ENCODE data around the gene ATP4A.

The ATP4A gene

DNA sequence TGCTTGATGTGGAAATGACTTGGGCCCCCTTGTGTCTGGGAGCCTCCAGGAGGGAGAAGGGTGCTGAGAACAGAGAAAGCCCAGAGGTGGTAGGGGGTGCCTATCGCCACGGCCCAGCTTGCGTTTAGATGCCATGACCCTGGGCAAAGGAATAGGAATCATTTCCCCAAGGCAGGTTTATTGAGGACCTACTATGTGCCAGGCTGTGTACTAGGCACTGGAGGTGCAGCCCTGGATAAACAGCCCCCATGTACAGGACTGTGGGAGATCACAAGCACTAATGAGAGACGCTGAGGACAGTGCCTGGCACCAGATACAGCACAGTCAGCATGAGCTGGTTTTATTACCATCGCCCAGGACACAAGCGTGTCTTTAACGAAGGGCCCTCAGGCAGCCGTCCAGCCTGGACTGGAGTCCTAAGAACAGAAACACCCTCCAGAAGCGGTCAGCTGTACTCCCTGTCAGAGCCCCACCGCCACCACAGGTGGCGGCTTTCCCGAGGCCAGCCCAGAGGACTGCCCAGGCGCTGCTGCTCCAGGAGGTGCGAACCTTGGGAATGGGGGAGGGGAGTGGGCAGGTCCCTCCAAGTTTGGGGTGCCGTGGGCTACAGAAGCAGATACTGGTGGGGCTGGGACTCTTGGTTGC is 13.5 kb downstream of the ATP4A start:
- Mint-ChIP-seq H3K4me1 (ENCODE audit: low read depth) (peaks cover 30% of the 10 kb centered on the region), H3K27ac (no peak overlapping the region), H3K27me3 (peaks cover 7% of the 10 kb centered on the region), H3K36me3 (ENCODE audit: low read depth) (peaks cover 47% of the 10 kb centered on the region), H3K4me3 (no peak overlapping the region), H3K9me3 (no peaks in the 10 kb centered on the region)
- intact Hi-C loops (cut with micrococcal nuclease) = no loop called here

DNA sequence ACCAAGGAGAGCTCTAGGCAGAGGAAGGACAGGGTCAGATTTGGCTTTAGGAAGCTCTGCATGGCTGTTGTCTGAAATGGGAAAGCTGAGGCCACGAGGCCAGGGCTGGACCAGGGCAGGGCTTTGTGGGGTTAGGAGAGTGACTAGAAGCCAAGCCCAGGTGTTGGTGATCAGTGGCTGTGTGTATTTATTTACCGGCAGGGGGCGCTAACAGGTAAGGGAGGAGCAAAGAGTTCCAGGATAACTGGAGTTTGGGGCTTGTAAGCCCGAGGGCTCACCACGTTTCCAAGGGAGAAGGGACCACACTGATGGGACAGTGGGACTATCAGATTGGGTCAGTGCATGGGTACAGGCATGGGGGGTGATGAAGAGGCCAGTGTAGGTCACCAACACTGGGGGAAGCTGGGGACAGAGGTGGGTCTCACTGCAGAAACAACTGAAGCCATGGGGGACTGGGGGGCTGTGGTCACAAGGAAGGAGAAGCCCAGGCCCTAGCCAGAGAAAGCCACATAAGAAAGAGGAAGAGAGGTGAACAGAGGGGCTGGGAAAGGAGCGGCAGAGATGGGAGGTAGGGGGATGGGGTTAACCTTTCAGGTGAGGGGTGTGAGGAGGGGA is 14.2 kb downstream of the ATP4A start:
- H3K9me3 Mint-ChIP-seq = no peaks in the 10 kb centered on the region
- peaks cover 34% of the 10 kb centered on the region for H3K4me1 Mint-ChIP-seq (ENCODE audit: low read depth)
- peaks cover 47% of the 10 kb centered on the region for H3K36me3 Mint-ChIP-seq (ENCODE audit: low read depth)
- H3K27ac Mint-ChIP-seq = no peak overlapping the region
- intact Hi-C loops (cut with micrococcal nuclease) = no loop called here
- peaks cover 2% of the 10 kb centered on the region for H3K27me3 Mint-ChIP-seq
- H3K4me3 Mint-ChIP-seq = no peak overlapping the region

DNA sequence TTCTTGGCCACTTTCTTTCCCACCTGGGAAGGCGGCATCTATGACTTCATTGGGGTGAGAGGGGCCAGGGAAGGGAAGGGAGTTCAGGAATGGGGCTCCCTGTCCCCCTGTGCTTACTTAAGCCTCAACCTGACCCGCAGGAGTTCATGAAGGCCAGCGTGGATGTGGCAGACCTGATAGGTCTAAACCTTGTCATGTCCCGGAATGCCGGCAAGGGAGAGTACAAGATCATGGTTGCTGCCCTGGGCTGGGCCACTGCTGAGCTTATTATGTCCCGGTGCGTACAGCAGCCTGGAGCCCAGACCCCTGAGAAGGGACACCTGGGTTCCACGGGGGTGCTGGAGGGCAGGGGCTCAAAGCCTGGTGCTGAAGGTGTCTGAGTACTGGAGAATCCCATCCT is 16.9 kb downstream of the ATP4A start:
- intact Hi-C loops (cut with micrococcal nuclease) = no loop called here
- Mint-ChIP-seq H3K4me3 (peak overlapping the region; percentile 90), H3K9me3 (no peaks in the 10 kb centered on the region), H3K36me3 (ENCODE audit: low read depth) (peaks cover 54% of the 10 kb centered on the region), H3K27me3 (no peaks in the 10 kb centered on the region), H3K27ac (peak overlapping the region; percentile 90), H3K4me1 (ENCODE audit: low read depth) (peaks cover 45% of the 10 kb centered on the region)

DNA sequence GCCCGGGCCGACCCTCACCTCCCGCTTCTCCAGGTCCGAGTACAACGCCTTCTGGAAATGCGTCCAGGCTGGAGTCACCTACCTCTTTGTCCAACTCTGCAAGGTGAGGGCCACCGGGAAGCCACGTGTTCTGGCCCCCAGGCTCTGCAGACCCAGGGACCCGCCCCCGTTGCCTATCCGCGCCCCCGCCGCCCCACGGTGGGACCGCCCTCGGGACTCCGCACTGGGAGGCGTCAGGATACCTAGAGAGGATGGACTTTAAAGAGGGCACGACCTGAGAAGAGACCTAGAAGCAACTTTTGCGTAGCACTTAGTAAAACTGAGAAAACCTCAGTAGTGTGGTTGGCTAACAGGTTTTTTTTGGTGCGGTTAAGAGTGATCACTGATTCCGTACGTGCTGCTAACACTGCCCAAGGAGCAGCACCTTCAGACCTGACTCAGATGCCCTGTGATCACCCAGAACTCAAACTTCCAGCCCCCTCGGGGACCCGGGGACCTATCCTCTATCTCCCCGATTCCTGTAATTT is 17.5 kb downstream of the ATP4A start:
- H3K4me3 Mint-ChIP-seq = peak overlapping the region; percentile 90
- H3K36me3 Mint-ChIP-seq (ENCODE audit: low read depth) = peaks cover 50% of the 10 kb centered on the region
- intact Hi-C loops (cut with micrococcal nuclease) = no loop called here

DNA sequence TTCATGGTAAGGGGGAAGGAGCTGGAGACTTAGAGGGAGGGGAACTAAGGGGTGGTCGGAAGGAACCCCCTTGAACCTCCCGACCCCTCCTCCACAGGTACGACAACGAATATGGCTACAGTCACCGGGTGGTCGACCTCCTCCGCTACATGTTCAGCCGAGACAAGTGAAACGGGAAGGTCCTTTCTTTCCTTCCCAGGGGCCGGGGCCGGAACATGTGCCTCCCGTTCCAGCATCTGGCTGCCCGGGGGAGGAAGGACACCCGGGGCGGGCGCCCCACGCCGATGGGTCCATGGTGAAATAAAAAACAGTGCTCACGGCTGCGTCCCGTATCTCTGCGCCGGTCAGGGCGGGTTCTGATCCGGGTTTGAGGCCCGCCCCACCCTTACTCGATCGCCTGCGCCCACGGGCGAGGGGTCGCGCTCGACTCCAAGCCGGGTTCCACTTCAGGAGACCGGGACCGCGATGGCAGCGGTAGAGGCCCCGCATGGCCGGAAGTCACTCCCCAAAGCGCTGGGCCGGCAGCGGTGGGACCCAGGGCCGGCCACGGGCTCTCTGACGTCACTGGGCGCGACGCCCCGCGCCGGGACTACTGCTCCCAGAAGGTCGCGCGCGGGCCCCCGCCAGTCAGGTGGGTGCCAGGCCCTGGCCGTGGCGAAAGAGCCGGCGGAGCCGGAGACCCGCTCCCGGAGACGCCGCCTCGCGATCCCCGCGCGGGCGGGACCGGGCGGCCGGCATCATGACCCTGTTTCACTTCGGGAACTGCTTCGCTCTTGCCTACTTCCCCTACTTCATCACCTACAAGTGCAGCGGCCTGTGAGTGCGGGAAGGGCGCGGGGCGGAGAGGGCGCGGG is 18.2 kb downstream of the ATP4A start, which contains the start of gene TMEM147:
Gene TMEM147 (plus strand): TSS at position 626 of the 854 bp plus-strand sequence. CDS start 114 bp downstream, at position 740.
- H3K4me3 Mint-ChIP-seq = peak within 1 kb of the TSS; percentile 90
- no peaks in the 10 kb centered on the region for H3K27me3 Mint-ChIP-seq
- H3K4me1 Mint-ChIP-seq (ENCODE audit: low read depth) = peaks cover 45% of the 10 kb centered on the region
- no peaks in the 10 kb centered on the region for H3K9me3 Mint-ChIP-seq
- peak within 1 kb of the TSS; percentile 90 for H3K27ac Mint-ChIP-seq
- intact Hi-C loops (cut with micrococcal nuclease) = no loop called here
- H3K36me3 Mint-ChIP-seq (ENCODE audit: low read depth) = peaks cover 44% of the 10 kb centered on the region

More for the DNA sequence above, 17.5 kb downstream of the ATP4A start:
- H3K9me3 Mint-ChIP-seq = no peaks in the 10 kb centered on the region
- H3K27me3 Mint-ChIP-seq = no peaks in the 10 kb centered on the region
- H3K4me1 Mint-ChIP-seq (ENCODE audit: low read depth) = peaks cover 45% of the 10 kb centered on the region
- peak overlapping the region; percentile 90 for H3K27ac Mint-ChIP-seq

DNA sequence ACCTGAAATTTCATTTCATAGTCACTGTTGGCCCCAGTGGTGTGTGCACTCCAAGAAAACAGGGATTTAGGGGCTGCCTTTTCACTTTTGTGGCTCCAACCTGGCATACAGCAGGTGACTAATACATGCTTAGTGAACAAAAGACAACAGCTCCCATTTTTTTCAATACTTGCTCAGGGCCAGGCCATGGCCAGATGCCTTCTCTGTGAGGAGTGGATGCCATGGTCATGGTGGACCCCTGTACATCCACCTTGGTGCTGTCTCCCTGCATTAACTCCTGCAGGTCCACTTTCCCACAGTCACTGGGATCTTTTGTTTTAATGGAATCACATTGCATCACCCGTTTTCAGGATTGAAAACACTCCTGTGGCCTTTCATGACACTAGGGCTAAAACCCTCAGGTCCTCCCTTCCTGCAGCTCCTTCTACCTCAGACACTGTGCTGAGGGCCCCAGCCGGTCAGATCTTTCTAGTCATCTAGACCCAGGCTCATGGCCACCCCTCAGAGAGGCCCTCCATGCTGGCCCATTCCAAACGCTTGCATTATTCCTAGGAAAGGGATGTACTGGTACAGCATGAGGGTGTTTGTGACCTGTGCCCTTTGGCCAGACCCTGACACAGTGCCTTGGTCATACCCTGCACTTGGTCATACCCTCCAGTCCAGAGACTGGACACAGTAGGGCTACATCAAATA is 19.2 kb downstream of the ATP4A start:
- Mint-ChIP-seq H3K27ac (peak overlapping the region; percentile 90), H3K36me3 (ENCODE audit: low read depth) (peaks cover 37% of the 10 kb centered on the region), H3K4me3 (peak overlapping the region; percentile 90), H3K27me3 (no peaks in the 10 kb centered on the region), H3K9me3 (no peaks in the 10 kb centered on the region), H3K4me1 (ENCODE audit: low read depth) (peaks cover 42% of the 10 kb centered on the region)
- intact Hi-C loops (cut with micrococcal nuclease) = no loop called here

DNA sequence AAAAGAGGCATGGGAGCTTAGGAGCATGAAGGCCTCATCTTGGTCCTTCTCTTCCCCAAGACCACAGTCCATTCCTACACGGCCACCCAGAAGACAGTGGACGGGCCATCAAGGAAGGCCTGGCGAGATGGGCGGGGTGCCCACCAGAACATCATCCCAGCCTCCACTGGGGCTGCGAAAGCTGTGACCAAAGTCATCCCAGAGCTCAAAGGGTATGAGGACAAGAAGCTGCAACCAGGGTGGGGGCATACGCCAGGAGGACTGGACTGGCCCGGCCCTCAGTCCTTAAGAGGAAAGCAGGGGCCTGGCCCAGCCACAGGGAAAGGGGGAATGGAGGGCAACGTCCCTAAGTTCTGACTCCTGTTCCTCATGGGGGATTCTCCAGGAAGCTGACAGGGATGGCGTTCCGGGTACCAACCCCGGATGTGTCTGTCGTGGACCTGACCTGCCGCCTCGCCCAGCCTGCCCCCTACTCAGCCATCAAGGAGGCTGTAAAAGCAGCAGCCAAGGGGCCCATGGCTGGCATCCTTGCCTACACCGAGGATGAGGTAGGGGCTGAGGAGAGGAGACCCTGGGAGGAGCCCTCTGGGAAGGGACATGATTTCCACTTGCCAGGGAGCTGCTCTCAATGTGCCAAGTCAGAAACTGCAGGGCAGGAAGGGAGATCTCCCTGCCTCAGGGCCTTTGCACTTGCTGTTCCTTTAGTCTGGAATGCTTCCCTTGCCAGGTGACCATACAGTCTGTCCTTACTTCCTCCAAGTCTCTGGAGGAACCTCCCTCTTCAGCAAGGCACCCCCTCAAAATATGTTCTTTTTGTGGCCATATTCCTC is 20.0 kb downstream of the ATP4A start:
- Mint-ChIP-seq H3K4me1 (ENCODE audit: low read depth) (peaks cover 35% of the 10 kb centered on the region), H3K27me3 (no peaks in the 10 kb centered on the region), H3K27ac (no peak overlapping the region), H3K36me3 (ENCODE audit: low read depth) (peaks cover 29% of the 10 kb centered on the region), H3K4me3 (no peak overlapping the region), H3K9me3 (no peaks in the 10 kb centered on the region)
- intact Hi-C loops (cut with micrococcal nuclease) = no loop called here

DNA sequence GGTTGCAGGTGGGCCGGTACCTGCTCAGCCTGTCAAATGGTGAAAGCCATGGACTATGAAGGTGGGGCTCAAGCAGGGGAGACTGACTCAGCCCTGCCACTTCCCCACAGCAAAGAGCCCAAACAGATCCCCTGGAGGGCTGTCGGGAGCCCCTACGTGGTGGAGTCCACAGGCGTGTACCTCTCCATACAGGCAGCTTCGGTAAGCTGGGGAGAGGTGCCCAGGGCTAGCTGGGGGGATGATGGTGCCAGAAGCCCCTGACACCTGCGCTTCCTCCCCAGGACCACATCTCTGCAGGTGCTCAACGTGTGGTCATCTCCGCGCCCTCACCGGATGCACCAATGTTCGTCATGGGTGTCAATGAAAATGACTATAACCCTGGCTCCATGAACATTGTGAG is 21.2 kb downstream of the ATP4A start:
- no peak overlapping the region for H3K4me3 Mint-ChIP-seq
- H3K9me3 Mint-ChIP-seq = no peaks in the 10 kb centered on the region
- intact Hi-C loops (cut with micrococcal nuclease) = no loop called here
- H3K4me1 Mint-ChIP-seq (ENCODE audit: low read depth) = peaks cover 27% of the 10 kb centered on the region
- H3K36me3 Mint-ChIP-seq (ENCODE audit: low read depth) = peaks cover 17% of the 10 kb centered on the region
- peaks cover under 1% of the 10 kb centered on the region for H3K27me3 Mint-ChIP-seq
- no peak overlapping the region for H3K27ac Mint-ChIP-seq

DNA sequence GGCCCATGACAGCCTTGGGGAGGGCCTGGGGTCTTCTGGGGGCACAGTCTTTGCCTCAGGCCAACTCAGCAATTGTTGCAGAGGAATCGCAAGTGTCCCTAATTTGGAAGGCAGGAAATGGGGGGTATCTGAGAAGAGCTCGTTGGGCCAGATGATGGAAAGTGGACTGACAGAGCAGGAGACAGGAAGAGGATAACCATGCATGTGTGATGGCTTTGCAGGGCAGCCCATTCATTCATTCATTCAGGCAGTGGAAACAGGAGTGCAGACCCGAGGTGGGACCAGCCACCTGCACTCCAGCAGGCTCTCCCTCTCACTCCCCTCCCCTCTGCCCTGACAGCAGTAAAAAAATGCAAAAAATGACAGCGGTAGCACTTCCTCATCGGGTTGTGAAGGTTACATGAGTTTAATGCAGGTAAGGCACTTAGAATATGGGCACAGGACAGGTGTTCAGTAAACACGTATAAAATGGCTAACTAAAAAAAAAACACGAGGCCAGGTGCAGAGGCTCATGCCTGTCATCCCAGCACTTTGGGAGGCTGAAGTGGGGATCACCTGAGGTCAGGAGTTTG is 23.0 kb downstream of the ATP4A start:
- H3K4me3 Mint-ChIP-seq = no peak overlapping the region
- H3K27me3 Mint-ChIP-seq = peaks cover 14% of the 10 kb centered on the region
- no peaks in the 10 kb centered on the region for H3K9me3 Mint-ChIP-seq
- peaks cover 7% of the 10 kb centered on the region for H3K36me3 Mint-ChIP-seq (ENCODE audit: low read depth)
- H3K27ac Mint-ChIP-seq = no peak overlapping the region
- H3K4me1 Mint-ChIP-seq (ENCODE audit: low read depth) = peaks cover 15% of the 10 kb centered on the region
- intact Hi-C loops (cut with micrococcal nuclease) = no loop called here

DNA sequence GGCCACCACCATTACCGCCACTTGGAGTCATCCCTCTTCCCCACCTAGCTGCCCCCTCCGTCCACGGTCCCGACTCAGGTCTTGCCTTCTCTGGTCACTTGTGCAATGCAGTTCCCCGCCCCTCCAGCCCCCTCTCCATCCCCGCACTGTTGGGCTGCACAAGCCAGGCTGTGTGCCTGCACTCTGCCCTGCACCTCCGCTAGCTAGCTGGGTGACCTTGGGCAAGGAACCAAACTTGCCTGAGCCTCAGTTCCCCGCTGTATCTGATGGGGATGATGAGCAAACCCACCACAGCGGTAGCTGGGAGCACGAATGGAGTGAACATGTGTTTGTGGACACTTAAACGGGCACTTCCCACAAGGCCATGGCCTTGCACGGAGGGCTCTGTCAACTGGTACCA is 23.6 kb downstream of the ATP4A start:
- Mint-ChIP-seq H3K9me3 (no peaks in the 10 kb centered on the region), H3K4me3 (no peak overlapping the region), H3K4me1 (ENCODE audit: low read depth) (peaks cover 15% of the 10 kb centered on the region), H3K27me3 (peaks cover 17% of the 10 kb centered on the region), H3K36me3 (ENCODE audit: low read depth) (peaks cover 7% of the 10 kb centered on the region), H3K27ac (no peak overlapping the region)
- intact Hi-C loops (cut with micrococcal nuclease) = no loop called here

DNA sequence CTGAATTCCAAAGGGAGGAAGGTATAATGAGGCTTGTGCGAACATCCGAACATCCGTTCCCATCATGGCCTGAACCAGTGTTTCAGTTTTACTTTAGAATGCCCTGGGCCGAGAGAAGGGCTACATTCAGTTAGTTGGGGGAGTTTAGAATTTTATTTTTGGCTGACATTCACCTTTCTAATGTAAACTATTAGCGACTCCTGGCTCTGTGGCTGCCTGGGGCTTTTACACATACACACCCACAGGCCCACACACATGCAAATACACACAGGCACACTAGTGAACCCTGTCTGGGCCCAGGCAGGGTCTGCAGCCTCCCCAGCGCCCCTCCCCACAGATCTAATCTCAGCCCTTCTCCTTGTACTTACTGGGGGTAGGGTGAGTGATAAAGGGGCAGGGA is 24.1 kb downstream of the ATP4A start:
- Mint-ChIP-seq H3K36me3 (ENCODE audit: low read depth) (peaks cover 7% of the 10 kb centered on the region), H3K27me3 (peaks cover 22% of the 10 kb centered on the region), H3K9me3 (no peaks in the 10 kb centered on the region), H3K4me3 (no peak overlapping the region), H3K4me1 (ENCODE audit: low read depth) (peaks cover 11% of the 10 kb centered on the region), H3K27ac (no peak overlapping the region)
- intact Hi-C loops (cut with micrococcal nuclease) = no loop called here

DNA sequence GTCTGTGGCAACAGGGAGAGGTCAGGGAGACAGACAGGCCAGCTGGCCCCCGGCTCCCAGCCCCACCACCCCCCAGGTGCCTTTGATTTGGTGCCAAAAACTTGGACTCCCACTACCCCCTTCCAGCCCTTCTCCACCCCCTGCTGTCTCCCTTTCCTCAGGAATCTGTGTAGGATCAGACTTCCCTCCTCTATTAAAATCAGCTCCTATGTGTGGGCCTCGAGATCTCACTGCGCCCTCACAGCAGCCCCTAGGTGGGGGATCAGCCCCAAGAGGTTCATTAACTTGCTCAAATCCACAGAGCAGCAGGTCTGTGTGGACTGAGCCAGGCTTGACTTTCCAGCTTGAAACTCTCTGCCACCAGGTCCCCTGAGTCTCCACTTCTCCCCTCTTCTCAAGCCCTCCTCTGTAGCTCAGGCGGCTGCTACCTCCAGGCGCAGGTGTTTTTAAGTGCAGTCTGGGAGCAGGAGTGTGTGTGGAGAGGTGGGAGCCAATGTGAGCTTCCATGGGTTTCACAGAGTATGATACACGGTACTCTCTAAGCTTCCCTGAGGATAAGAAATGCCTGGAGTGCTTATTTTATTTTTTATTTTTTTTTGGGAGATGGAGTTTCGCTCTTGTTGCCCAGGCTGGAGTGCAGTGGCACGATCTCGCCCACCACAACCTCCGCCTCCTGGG is 28.5 kb downstream of the ATP4A start:
- Mint-ChIP-seq H3K4me3 (no peak overlapping the region), H3K27me3 (peaks cover 53% of the 10 kb centered on the region), H3K9me3 (no peaks in the 10 kb centered on the region), H3K27ac (peak overlapping the region; percentile 55), H3K36me3 (ENCODE audit: low read depth) (no peaks in the 10 kb centered on the region), H3K4me1 (ENCODE audit: low read depth) (peaks cover 18% of the 10 kb centered on the region)
- intact Hi-C loops (cut with micrococcal nuclease) = no loop called here
